HFF-Myc (cell line): Measurements from ENCODE around the gene ALDH1A3.

Experiments used
- DNase-seq: peaks from one replicate; pipeline ENCODE4 v3.0.0-alpha.2; 2011; ENCODE audit warnings: low read depth; ENCODE audit errors: extremely low read depth
- H3K4me3 ChIP-seq: replicated peaks from 2 replicates; pipeline ENCODE4 v1.5.1; 2011; ENCODE audit warnings: low read depth, mild to moderate bottlenecking, control low read depth, low read length
- TF ChIP-seq, protein P1 (sequence below): IDR thresholded peaks from 2 replicates; pipeline ENCODE4 v1.5.1; 2012; ENCODE audit warnings: mild to moderate bottlenecking, low read depth, low read length, control low read depth; ENCODE audit errors: missing control alignments

ALDH1A3 gene

GRCh38 chr15:100890850-100891249 is 11.2 kb downstream of the ALDH1A3 start:
- no peak overlapping the region for H3K4me3 ChIP-seq
- TF ChIP-seq, protein P1, sequence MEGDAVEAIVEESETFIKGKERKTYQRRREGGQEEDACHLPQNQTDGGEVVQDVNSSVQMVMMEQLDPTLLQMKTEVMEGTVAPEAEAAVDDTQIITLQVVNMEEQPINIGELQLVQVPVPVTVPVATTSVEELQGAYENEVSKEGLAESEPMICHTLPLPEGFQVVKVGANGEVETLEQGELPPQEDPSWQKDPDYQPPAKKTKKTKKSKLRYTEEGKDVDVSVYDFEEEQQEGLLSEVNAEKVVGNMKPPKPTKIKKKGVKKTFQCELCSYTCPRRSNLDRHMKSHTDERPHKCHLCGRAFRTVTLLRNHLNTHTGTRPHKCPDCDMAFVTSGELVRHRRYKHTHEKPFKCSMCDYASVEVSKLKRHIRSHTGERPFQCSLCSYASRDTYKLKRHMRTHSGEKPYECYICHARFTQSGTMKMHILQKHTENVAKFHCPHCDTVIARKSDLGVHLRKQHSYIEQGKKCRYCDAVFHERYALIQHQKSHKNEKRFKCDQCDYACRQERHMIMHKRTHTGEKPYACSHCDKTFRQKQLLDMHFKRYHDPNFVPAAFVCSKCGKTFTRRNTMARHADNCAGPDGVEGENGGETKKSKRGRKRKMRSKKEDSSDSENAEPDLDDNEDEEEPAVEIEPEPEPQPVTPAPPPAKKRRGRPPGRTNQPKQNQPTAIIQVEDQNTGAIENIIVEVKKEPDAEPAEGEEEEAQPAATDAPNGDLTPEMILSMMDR, result no peak
- DNase-seq, result no peak

DNA sequence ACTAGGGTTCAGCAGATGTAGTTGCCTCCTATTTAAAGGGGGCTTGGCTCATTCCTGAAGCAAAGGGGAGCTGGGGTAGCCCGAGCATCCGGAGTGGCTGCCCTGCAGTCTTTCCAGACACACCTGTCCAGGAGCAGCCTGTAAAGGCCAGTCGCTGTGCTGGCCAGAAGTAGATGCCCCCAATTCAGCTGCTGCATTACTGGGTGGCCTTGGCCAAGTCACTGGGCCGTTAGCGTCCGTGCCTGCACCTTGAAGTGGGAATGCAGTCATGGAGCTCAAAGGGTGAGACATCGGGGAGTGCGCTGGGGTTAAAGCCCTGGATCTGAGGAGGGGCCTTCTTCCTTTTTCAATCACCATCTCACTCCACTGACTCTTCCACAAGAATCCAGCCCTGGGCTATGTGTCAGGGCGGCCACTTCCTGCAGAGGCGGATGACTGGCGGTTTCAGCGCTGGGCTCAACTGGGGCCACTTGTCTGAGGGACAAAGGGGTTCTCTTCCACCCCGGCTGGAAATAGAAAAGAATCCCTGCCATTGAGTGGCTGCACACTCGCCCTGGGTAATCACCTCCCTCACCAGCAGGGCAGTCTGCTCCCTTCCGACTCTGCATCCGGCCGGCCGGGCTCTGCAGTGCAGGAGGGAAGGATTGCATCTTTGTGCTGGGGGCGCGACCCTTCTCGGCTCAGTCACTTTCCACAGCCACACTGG is 11.8 kb downstream of the ALDH1A3 start:
- DNase-seq, result no peak
- TF ChIP-seq, protein P1, result no peak
- H3K4me3 ChIP-seq, result no peak overlapping the region

DNA sequence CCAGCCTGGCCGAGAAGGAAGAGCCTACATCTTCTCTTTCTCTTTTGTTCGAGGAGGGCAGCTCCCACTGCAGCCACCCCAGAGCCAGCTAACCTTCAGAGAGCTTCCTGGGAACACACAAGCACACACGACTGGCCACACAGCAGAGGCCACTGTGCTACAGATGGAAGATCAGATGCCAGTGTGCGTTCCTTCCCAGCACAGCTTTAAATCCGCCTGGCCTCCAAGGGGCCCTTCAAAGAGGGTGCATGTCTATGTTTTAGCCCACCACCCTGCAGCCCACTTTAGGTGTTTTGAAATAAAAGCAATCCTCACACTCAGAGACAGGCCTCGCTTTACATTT is 12.4 kb downstream of the ALDH1A3 start:
- TF ChIP-seq, protein P1, result no peak
- no peak for DNase-seq

DNA sequence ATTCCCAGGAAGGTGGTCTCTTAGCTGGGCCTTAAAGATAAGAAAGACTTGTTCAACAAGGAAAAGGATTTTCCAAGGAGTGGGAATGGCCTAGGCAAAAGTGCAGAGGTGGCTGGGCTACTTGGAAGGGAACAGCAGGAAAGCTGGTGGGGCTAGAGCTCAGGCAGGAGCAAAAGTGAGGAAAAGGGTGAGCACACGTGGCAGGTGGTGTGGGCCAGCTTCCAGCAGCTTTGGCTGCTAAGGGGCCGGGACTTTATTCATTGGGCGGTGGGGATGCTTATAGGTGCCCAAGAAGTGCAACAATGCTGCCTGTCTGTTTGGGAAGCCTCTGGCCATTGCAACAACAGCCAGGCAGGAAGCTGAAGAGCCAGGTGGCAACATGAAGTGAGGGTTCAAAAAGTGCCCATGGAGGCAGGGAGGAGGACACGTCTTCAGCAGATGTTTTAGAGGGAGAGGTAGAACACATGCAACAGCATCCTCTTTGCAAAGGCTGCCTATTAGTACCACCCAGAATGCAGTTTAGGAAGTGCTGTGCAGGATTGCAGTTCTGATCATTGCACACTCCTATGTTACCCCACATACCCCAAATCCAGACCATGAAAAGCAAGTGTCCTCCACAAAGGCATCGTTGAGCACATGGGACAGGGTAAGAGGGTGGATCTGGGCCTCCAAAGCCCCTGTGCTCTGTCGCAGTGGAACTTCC is 13.8 kb downstream of the ALDH1A3 start:
- DNase-seq, result no peak
- TF ChIP-seq, protein P1, result no peak
- H3K4me3 ChIP-seq, result no peak overlapping the region

More for the DNA sequence above, 12.4 kb downstream of the ALDH1A3 start:
- H3K4me3 ChIP-seq, result no peak overlapping the region

DNA sequence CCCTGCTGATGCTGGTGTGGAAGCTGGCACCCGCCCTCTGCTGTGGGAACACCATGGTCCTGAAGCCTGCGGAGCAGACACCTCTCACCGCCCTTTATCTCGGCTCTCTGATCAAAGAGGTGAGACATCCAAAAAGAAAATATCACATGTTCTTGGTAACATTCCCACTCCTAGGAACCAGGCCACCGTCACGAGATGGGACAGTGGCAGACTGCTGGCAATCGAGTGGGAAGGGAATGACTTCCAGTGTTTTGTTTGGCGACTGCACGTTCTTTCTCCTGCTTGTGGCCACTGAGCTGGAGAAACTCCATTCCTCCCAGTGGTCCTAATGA is 14.3 kb downstream of the ALDH1A3 start:
- no peak for DNase-seq
- no peak overlapping the region for H3K4me3 ChIP-seq
- TF ChIP-seq, protein P1, result no peak

DNA sequence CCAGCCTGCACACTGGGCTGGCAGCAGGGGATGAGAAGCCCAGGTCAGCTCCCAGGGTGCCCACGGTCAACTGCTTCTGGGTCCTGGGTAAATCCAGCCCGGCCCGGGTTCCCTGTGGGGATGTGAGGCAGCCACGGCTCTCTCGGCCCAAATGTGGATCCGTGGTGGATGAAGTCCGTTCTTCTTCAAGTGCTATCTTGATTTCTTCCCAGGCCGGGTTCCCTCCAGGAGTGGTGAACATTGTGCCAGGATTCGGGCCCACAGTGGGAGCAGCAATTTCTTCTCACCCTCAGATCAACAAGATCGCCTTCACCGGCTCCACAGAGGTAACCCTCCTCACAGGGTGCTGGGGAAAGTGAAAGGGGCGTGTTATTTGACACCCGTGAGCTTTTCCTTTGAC is 16.1 kb downstream of the ALDH1A3 start:
- no peak for DNase-seq
- no peak overlapping the region for H3K4me3 ChIP-seq
- TF ChIP-seq, protein P1, result no peak
